ENCODE results near the gene GMCL2.
"Not testable (repeated sequence)": the region's sequence is repeated elsewhere in the genome, so short reads cannot be mapped to it uniquely, and the experiment has no call there.

Gene GMCL2

DNA sequence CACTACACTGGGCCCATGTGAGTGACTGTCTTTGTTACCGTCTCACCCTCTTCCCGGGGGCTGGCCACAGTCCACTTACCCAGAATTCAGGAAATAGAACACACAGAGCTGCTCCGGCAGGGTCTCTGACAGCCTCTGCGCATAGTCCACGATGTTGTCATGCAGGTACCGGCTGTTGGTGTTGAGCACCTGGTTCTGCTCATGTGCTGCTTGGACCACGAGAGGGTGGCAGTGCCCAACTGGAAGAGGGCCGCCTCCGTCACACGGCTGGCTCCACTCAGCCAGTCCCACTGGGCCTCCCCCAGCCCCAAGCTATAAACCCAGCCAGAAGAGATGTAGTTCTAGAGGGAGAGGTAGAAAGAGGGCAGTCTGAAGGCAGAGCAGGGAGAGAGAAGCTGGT lies 42.7 kb upstream of the GMCL2 start:
- no peaks in the 10 kb centered on the region for H3K9me3 ChIP-seq (ENCODE audit: low read length)
- H3K4me1 ChIP-seq (ENCODE audit: insufficient read depth, low read length), result peaks cover 24% of the 10 kb centered on the region
- peaks cover 34% of the 10 kb centered on the region for H3K36me3 ChIP-seq (ENCODE audit: insufficient read depth, low read length)
- no peak overlapping the region for H3K4me3 ChIP-seq (ENCODE audit: low read depth in 1 of 2, low read length in 2 of 2)
- no peaks in the 10 kb centered on the region for H3K27me3 ChIP-seq (ENCODE audit: control insufficient read depth in 1 of 2, insufficient read depth in 2 of 2, low read length in 2 of 2)
- no peak overlapping the region for H3K9ac ChIP-seq (ENCODE audit: low read length)
- H3K27ac ChIP-seq (ENCODE audit: low read depth, low read length), result no peak overlapping the region

DNA sequence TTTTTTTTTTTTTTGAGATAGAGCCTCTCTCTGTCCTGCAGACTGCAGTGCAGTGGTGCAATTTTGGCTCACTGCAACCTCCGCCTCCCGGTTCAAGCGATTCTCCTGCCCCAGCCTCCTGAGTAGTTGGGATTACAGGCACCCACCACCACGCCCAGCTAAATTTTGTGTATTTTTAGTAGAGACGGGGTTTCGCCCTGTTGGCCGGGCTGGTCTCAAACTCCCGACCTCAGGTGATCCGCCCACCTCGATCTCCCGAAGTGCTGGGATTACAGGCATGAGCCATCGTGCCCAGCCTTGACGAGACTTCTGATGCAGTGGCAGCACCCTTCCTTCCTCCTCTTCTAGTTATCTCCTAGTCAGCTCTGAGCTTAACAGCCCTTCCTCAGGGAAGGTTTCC lies 41.9 kb upstream of the GMCL2 start:
- H3K9me3 ChIP-seq (ENCODE audit: low read length); H3K27ac ChIP-seq (ENCODE audit: low read depth, low read length); H3K9ac ChIP-seq (ENCODE audit: low read length); H3K4me3 ChIP-seq (ENCODE audit: low read depth in 1 of 2, low read length in 2 of 2); H3K27me3 ChIP-seq (ENCODE audit: control insufficient read depth in 1 of 2, insufficient read depth in 2 of 2, low read length in 2 of 2): not testable (repeated sequence)
- Histone ChIP-seq H3K36me3 (ENCODE audit: insufficient read depth, low read length) (peaks cover 34% of the 10 kb centered on the region), H3K4me1 (ENCODE audit: insufficient read depth, low read length) (peaks cover 24% of the 10 kb centered on the region)

GRCh38 chr5:178228609-178229008 lies 41.4 kb upstream of the GMCL2 start:
- Histone ChIP-seq H3K36me3 (ENCODE audit: insufficient read depth, low read length) (peaks cover 34% of the 10 kb centered on the region), H3K9ac (ENCODE audit: low read length) (no peak overlapping the region), H3K27me3 (ENCODE audit: control insufficient read depth in 1 of 2, insufficient read depth in 2 of 2, low read length in 2 of 2) (no peaks in the 10 kb centered on the region), H3K4me3 (ENCODE audit: low read depth in 1 of 2, low read length in 2 of 2) (no peak overlapping the region), H3K4me1 (ENCODE audit: insufficient read depth, low read length) (peaks cover 24% of the 10 kb centered on the region), H3K9me3 (ENCODE audit: low read length) (no peaks in the 10 kb centered on the region), H3K27ac (ENCODE audit: low read depth, low read length) (no peak overlapping the region)

DNA sequence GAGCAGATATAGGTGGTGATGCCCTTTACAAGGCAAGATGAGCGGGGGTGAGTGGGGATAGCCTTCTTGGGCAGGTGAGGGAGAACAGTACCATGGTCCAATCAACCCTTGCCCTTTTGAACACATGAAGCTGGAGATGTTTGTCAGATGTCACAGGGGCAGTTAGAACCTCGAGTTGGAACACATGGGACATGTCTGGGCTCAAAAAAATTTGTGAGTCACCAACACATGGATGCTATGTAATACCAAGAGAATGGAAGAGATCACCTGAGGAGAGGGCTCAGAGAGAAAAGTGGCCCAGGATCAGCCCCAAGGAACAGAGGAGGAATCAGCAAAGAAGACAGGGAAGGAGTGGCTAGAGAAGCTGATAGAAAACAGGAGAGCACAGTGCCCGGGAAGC lies 40.8 kb upstream of the GMCL2 start:
- H3K27me3 ChIP-seq (ENCODE audit: control insufficient read depth in 1 of 2, insufficient read depth in 2 of 2, low read length in 2 of 2), result no peaks in the 10 kb centered on the region
- H3K9me3 ChIP-seq (ENCODE audit: low read length), result no peaks in the 10 kb centered on the region
- peaks cover 34% of the 10 kb centered on the region for H3K36me3 ChIP-seq (ENCODE audit: insufficient read depth, low read length)
- no peak overlapping the region for H3K27ac ChIP-seq (ENCODE audit: low read depth, low read length)
- H3K9ac ChIP-seq (ENCODE audit: low read length), result no peak overlapping the region
- no peak overlapping the region for H3K4me3 ChIP-seq (ENCODE audit: low read depth in 1 of 2, low read length in 2 of 2)
- H3K4me1 ChIP-seq (ENCODE audit: insufficient read depth, low read length), result peaks cover 22% of the 10 kb centered on the region

DNA sequence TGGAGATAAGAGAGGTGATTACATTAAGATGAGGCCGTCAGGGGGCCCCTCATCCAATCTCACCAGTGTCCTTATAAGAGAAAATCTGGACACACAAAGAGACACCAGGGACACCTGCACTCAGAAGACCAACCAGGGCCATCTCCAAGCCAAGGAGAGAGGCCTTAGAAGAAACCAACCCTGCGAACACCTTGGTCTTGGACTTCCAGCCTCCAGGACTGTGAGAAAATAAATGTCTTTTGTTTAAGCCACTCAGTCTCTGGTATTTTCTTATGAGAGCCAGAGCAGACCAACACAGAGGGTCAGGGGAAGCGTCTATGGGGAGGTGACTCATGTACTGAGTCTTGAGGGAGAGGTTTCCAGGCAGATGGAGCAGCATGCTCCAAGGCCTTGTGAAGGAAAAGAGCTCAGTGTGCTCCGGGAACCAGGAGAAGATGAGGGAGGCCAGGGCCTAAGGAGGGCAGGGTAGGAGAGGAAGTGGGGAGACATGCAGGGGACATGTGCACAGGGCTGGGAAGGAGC lies 40.0 kb upstream of the GMCL2 start:
- no peak overlapping the region for H3K27ac ChIP-seq (ENCODE audit: low read depth, low read length)
- peaks cover 34% of the 10 kb centered on the region for H3K36me3 ChIP-seq (ENCODE audit: insufficient read depth, low read length)
- H3K9ac ChIP-seq (ENCODE audit: low read length), result no peak overlapping the region
- H3K9me3 ChIP-seq (ENCODE audit: low read length), result no peaks in the 10 kb centered on the region
- H3K4me1 ChIP-seq (ENCODE audit: insufficient read depth, low read length), result peaks cover 20% of the 10 kb centered on the region
- no peaks in the 10 kb centered on the region for H3K27me3 ChIP-seq (ENCODE audit: control insufficient read depth in 1 of 2, insufficient read depth in 2 of 2, low read length in 2 of 2)
- no peak overlapping the region for H3K4me3 ChIP-seq (ENCODE audit: low read depth in 1 of 2, low read length in 2 of 2)

GRCh38 chr5:178225174-178225573 lies 38.0 kb upstream of the GMCL2 start:
- Histone ChIP-seq H3K27ac (ENCODE audit: low read depth, low read length) (no peak overlapping the region), H3K27me3 (ENCODE audit: control insufficient read depth in 1 of 2, insufficient read depth in 2 of 2, low read length in 2 of 2) (no peaks in the 10 kb centered on the region), H3K4me1 (ENCODE audit: insufficient read depth, low read length) (peaks cover 5% of the 10 kb centered on the region), H3K9me3 (ENCODE audit: low read length) (no peaks in the 10 kb centered on the region), H3K4me3 (ENCODE audit: low read depth in 1 of 2, low read length in 2 of 2) (no peak overlapping the region), H3K36me3 (ENCODE audit: insufficient read depth, low read length) (peaks cover 36% of the 10 kb centered on the region), H3K9ac (ENCODE audit: low read length) (no peak overlapping the region)

DNA sequence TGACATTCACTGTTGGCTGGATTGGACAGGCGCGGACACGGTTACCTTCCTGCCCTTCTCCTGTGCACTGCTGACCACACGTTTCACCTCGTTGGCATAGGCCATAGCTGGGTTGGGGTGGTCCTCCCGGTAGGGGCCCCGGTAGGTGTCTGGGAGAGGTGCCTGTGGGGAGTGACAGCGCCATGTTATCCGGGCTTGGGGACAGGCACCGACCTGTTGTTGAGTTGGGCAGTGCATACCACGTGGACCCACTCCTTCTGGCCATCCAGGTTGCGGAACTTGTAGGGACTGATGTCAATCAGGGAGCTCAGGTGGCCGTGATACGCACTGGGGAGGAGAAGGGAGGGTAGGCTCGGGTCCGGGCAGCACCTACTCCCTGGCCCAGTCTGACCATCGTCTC lies 37.2 kb upstream of the GMCL2 start:
- H3K4me1 ChIP-seq (ENCODE audit: insufficient read depth, low read length), result no peaks in the 10 kb centered on the region
- H3K9ac ChIP-seq (ENCODE audit: low read length), result no peak overlapping the region
- H3K4me3 ChIP-seq (ENCODE audit: low read depth in 1 of 2, low read length in 2 of 2), result no peak overlapping the region
- no peak overlapping the region for H3K27ac ChIP-seq (ENCODE audit: low read depth, low read length)
- no peaks in the 10 kb centered on the region for H3K9me3 ChIP-seq (ENCODE audit: low read length)
- no peaks in the 10 kb centered on the region for H3K27me3 ChIP-seq (ENCODE audit: control insufficient read depth in 1 of 2, insufficient read depth in 2 of 2, low read length in 2 of 2)
- H3K36me3 ChIP-seq (ENCODE audit: insufficient read depth, low read length), result peaks cover 29% of the 10 kb centered on the region

DNA sequence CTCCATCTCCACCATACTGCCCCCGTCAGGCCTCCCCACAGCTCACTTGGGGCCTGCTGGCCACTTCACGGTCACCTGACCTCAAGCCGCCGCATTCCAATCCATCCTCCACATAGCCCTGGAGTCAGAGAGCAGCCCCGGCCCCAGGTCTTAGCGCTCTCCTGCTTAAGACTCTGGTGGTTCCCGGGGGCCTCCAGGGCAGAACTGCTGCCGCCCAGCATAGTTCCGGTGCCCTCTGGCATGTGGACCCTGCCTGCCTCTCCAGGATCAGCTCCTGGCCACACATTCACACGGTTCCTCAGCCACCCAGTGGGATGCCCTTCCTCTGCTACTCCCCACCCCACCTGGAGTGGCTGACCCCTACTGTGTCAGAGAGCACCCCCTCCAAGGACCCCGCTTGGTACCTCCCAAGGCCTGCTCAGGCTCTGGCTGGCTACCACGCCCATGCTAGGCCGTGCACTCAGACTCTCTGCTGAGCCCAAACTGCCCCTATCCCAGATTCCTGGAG lies 36.7 kb upstream of the GMCL2 start:
- Histone ChIP-seq H3K27me3 (ENCODE audit: control insufficient read depth in 1 of 2, insufficient read depth in 2 of 2, low read length in 2 of 2) (no peaks in the 10 kb centered on the region), H3K36me3 (ENCODE audit: insufficient read depth, low read length) (peaks cover 27% of the 10 kb centered on the region), H3K27ac (ENCODE audit: low read depth, low read length) (no peak overlapping the region), H3K9ac (ENCODE audit: low read length) (no peak overlapping the region), H3K4me3 (ENCODE audit: low read depth in 1 of 2, low read length in 2 of 2) (no peak overlapping the region), H3K4me1 (ENCODE audit: insufficient read depth, low read length) (no peaks in the 10 kb centered on the region), H3K9me3 (ENCODE audit: low read length) (no peaks in the 10 kb centered on the region)

DNA sequence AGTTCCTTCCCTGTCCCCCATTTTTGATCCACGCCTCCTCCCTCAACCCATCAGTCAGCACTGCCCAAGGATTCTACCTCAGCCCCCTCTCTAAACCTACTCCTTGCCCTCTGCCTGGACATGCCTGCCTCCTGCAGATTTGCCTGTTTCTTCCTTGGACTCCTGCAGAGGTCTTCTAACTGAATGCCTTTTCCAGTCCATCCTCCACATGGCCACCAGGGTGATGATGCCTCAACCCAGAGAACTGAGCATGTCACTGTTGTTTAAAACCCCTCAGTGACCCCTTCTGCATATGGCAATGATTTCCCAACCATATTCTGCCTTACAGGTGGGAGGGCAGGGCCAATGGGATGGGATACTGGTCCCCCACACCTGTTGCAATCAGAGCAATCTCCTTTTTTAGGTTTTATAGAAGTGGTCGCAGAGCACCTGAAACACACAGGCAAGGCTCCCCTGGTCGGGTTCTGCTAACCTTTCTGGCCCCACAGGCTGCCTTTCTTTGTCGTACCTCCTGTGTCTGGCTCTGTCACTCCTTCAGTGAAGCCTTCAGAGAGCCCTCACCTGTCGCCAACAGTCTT lies 36.1 kb upstream of the GMCL2 start:
- Histone ChIP-seq H3K4me1 (ENCODE audit: insufficient read depth, low read length) (no peaks in the 10 kb centered on the region), H3K27me3 (ENCODE audit: control insufficient read depth in 1 of 2, insufficient read depth in 2 of 2, low read length in 2 of 2) (no peaks in the 10 kb centered on the region), H3K27ac (ENCODE audit: low read depth, low read length) (no peak overlapping the region), H3K9ac (ENCODE audit: low read length) (no peak overlapping the region), H3K4me3 (ENCODE audit: low read depth in 1 of 2, low read length in 2 of 2) (no peak overlapping the region), H3K36me3 (ENCODE audit: insufficient read depth, low read length) (peaks cover 27% of the 10 kb centered on the region), H3K9me3 (ENCODE audit: low read length) (no peaks in the 10 kb centered on the region)

DNA sequence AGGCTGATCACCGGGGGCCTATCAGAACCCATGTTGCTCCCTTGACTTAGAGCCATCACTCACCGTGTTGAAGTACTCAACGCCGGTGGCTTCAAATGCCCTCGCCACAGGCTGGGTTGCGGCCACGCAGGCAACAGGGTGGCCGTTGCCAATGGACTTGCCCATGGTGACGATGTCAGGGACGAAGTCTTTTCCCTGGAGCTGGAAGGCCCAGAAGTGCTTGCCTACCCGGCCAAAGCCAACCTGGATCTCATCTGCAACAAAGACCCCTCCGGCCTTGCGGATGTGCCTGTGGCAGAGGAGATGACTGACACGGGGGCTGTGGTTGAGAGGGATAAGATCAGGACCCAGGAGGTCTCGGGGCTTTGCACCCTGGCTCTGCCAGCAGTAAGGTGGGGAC lies 35.1 kb upstream of the GMCL2 start:
- Histone ChIP-seq H3K4me1 (ENCODE audit: insufficient read depth, low read length) (no peaks in the 10 kb centered on the region), H3K27me3 (ENCODE audit: control insufficient read depth in 1 of 2, insufficient read depth in 2 of 2, low read length in 2 of 2) (no peaks in the 10 kb centered on the region), H3K36me3 (ENCODE audit: insufficient read depth, low read length) (peaks cover 22% of the 10 kb centered on the region), H3K9me3 (ENCODE audit: low read length) (no peaks in the 10 kb centered on the region), H3K27ac (ENCODE audit: low read depth, low read length) (no peak overlapping the region), H3K4me3 (ENCODE audit: low read depth in 1 of 2, low read length in 2 of 2) (no peak overlapping the region), H3K9ac (ENCODE audit: low read length) (no peak overlapping the region)

- H3K4me1 ChIP-seq (ENCODE audit: insufficient read depth, low read length), result no peaks in the 10 kb centered on the region
- H3K36me3 ChIP-seq (ENCODE audit: insufficient read depth, low read length), result peaks cover 22% of the 10 kb centered on the region
- no peaks in the 10 kb centered on the region for H3K27me3 ChIP-seq (ENCODE audit: control insufficient read depth in 1 of 2, insufficient read depth in 2 of 2, low read length in 2 of 2)
- H3K4me3 ChIP-seq (ENCODE audit: low read depth in 1 of 2, low read length in 2 of 2), result no peak overlapping the region
- H3K27ac ChIP-seq (ENCODE audit: low read depth, low read length), result no peak overlapping the region
- H3K9me3 ChIP-seq (ENCODE audit: low read length), result no peaks in the 10 kb centered on the region
- H3K9ac ChIP-seq (ENCODE audit: low read length), result no peak overlapping the region
Observed at GRCh38 chr5:178221853-178222252, 34.7 kb upstream of the GMCL2 start.

- H3K27me3 ChIP-seq (ENCODE audit: control insufficient read depth in 1 of 2, insufficient read depth in 2 of 2, low read length in 2 of 2), result no peaks in the 10 kb centered on the region
- no peak overlapping the region for H3K9ac ChIP-seq (ENCODE audit: low read length)
- peaks cover 28% of the 10 kb centered on the region for H3K36me3 ChIP-seq (ENCODE audit: insufficient read depth, low read length)
- H3K9me3 ChIP-seq (ENCODE audit: low read length), result no peaks in the 10 kb centered on the region
- no peak overlapping the region for H3K4me3 ChIP-seq (ENCODE audit: low read depth in 1 of 2, low read length in 2 of 2)
- no peak overlapping the region for H3K27ac ChIP-seq (ENCODE audit: low read depth, low read length)
- no peaks in the 10 kb centered on the region for H3K4me1 ChIP-seq (ENCODE audit: insufficient read depth, low read length)
Observed at GRCh38 chr5:178221282-178221681, 34.1 kb upstream of the GMCL2 start.

Measured in muscle layer of colon (tissue), 2 donors.